Activated CD4-positive, alpha-beta T cell treated with anti-CD3 and anti-CD28 coated beads for 24 hours (primary cell): ENCODE results near the gene NDC1.
A peak's percentile ranks its signal among the peaks of the same experiment; 100 is the strongest.
"Not testable (repeated sequence)": the region's sequence is repeated elsewhere in the genome, so short reads cannot be mapped to it uniquely, and the experiment has no call there.

Experiments
- DNase-seq, 2 donors: peaks; one replicate each; pipeline ENCODE4 v3.0.0-alpha.2; 2020; ENCODE audit warnings: low read depth in 2 of 2

NDC1 gene

GRCh38 chr1:53837924-53838653, at the start of gene NDC1:
TSS of gene NDC1 (minus strand) at chr1:53838296. CDS start at chr1:53838261, 35 bp downstream.
- peak; percentile 76 to 79 for DNase-seq

- DNase-seq: not testable (repeated sequence)
Observed at GRCh38 chr1:53883600-53883999, 45.5 kb upstream of the NDC1 start.

- DNase-seq: not testable (repeated sequence)
Observed at GRCh38 chr1:53881853-53882252, 43.8 kb upstream of the NDC1 start.

GRCh38 chr1:53878492-53879105, 40.5 kb upstream of the NDC1 start:
- no peak for DNase-seq

GRCh38 chr1:53875150-53875549, 37.1 kb upstream of the NDC1 start:
- DNase-seq: not testable (repeated sequence)

GRCh38 chr1:53871773-53872484, 33.8 kb upstream of the NDC1 start:
- no peak for DNase-seq

GRCh38 chr1:53871221-53871620, 33.1 kb upstream of the NDC1 start:
- no peak for DNase-seq

GRCh38 chr1:53869454-53870117, 31.5 kb upstream of the NDC1 start:
- DNase-seq: no peak

GRCh38 chr1:53868565-53868964, 30.5 kb upstream of the NDC1 start:
- no peak for DNase-seq

GRCh38 chr1:53862507-53862906, 24.4 kb upstream of the NDC1 start:
- DNase-seq: no peak

- DNase-seq: peak; percentile 12 to 23
Observed at GRCh38 chr1:53860967-53861411, 22.9 kb upstream of the NDC1 start.

GRCh38 chr1:53851571-53852285, 13.6 kb upstream of the NDC1 start:
- no peak for DNase-seq

- DNase-seq: no peak
Observed at GRCh38 chr1:53850082-53850673, 12.1 kb upstream of the NDC1 start.

- DNase-seq: no peak
Observed at GRCh38 chr1:53847980-53848379, 9.9 kb upstream of the NDC1 start.

- DNase-seq: no peak
Observed at GRCh38 chr1:53842347-53842746, 4.3 kb upstream of the NDC1 start.

GRCh38 chr1:53838654-53838974, 518 bp upstream of the NDC1 start:
- no peak for DNase-seq

- DNase-seq: no peak
Observed at GRCh38 chr1:53837646-53837923, 511 bp downstream of the NDC1 start.

GRCh38 chr1:53835491-53835890, 2.6 kb downstream of the NDC1 start:
- no peak for DNase-seq

- DNase-seq: no peak
Observed at GRCh38 chr1:53834776-53835175, 3.3 kb downstream of the NDC1 start.

GRCh38 chr1:53833393-53833792, 4.7 kb downstream of the NDC1 start:
- DNase-seq: no peak

GRCh38 chr1:53826367-53826766, 11.7 kb downstream of the NDC1 start:
- no peak for DNase-seq

GRCh38 chr1:53825306-53825705, 12.8 kb downstream of the NDC1 start:
- DNase-seq: no peak
